HG03066 (cell line): ENCODE data around the gene ZSWIM9.
"Not testable (repeated sequence)": the region's sequence is repeated elsewhere in the genome, so short reads cannot be mapped to it uniquely, and the experiment has no call there.

ENCODE experiments used
- ATAC-seq: cut with Tn5 transposase; IDR thresholded peaks from one replicate; pipeline ENCODE4 v1.9.1; 2021; ENCODE audit warnings: low read depth; ENCODE audit not compliant: unreplicated experiment

Gene ZSWIM9

GRCh38 chr19:48210005-48210404 lies 39.5 kb downstream of the ZSWIM9 start:
- no peak for ATAC-seq

- ATAC-seq = no peak
These were observed 43.5 kb downstream of the ZSWIM9 start for GRCh38 chr19:48213959-48214358.

- ATAC-seq = no peak
These were observed 46.5 kb downstream of the ZSWIM9 start for GRCh38 chr19:48216933-48217332.

- no peak for ATAC-seq
These were observed 48.5 kb downstream of the ZSWIM9 start for GRCh38 chr19:48218997-48219396.

- not testable (repeated sequence) for ATAC-seq
These were observed 50.3 kb downstream of the ZSWIM9 start for GRCh38 chr19:48220784-48221183.

- no peak for ATAC-seq
These were observed 51.1 kb downstream of the ZSWIM9 start for GRCh38 chr19:48221628-48222027.

- ATAC-seq = no peak
These were observed 60.2 kb downstream of the ZSWIM9 start for GRCh38 chr19:48230555-48231129.

- no peak for ATAC-seq
These were observed 66.6 kb downstream of the ZSWIM9 start for GRCh38 chr19:48237057-48237456.

GRCh38 chr19:48239120-48239519 lies 68.6 kb downstream of the ZSWIM9 start:
- ATAC-seq = no peak

GRCh38 chr19:48239582-48240141 lies 69.2 kb downstream of the ZSWIM9 start:
- no peak for ATAC-seq

GRCh38 chr19:48241771-48242170 lies 71.3 kb downstream of the ZSWIM9 start:
- not testable (repeated sequence) for ATAC-seq

GRCh38 chr19:48244281-48244680 lies 73.8 kb downstream of the ZSWIM9 start:
- no peak for ATAC-seq

GRCh38 chr19:48246101-48246500 lies 75.6 kb downstream of the ZSWIM9 start:
- ATAC-seq = no peak

GRCh38 chr19:48247212-48247611 lies 76.7 kb downstream of the ZSWIM9 start:
- no peak for ATAC-seq
